Measurements from ENCODE around the gene TRIP13. TPM values are rescaled to one million over a fixed set of nuclear protein-coding genes. Genes with fewer than 3 reads are reported as not detected.
A peak's percentile ranks its signal among the peaks of the same experiment; 100 is the strongest.

Gene TRIP13
- total RNA-seq, 1 experiment from 2014 or later, result 42.6 TPM

GRCh38 chr5:958701-959571 lies 66.3 kb downstream of the TRIP13 start:
- Mint-ChIP-seq H3K27me3 (ENCODE audit: low read depth) (peaks cover 4% of the 10 kb centered on the region), H3K4me3 (no peak overlapping the region), H3K9me3 (no peaks in the 10 kb centered on the region), H3K27ac (no peak overlapping the region), H3K36me3 (ENCODE audit: insufficient read depth in 1 of 3, low read depth in 3 of 3) (no peaks in the 10 kb centered on the region), H3K4me1 (0 out of 4 replicates have a peak, but pooled peaks cover 0 to 2% of the 10 kb centered on the region in 2 experiments)
- Histone ChIP-seq H3K14ac (ENCODE audit: insufficient read depth, low read length) (no peak overlapping the region), H4K5ac (ENCODE audit: insufficient read length, low read depth, low read length) (no peak overlapping the region), H3K4me1 (ENCODE audit: insufficient read depth, low read length) (no peaks in the 10 kb centered on the region), H3K4me2 (ENCODE audit: insufficient read depth, insufficient read length, low read length) (no peak overlapping the region), H2BK12ac (ENCODE audit: insufficient read length, low read depth, low read length) (no peak overlapping the region), H3K27ac (ENCODE audit: insufficient read length, low read depth, low read length) (no peak overlapping the region), H3K23ac (ENCODE audit: insufficient read length, low read depth, low read length) (no peak overlapping the region), H3T11ph (ENCODE audit: low read length) (no peak overlapping the region), H2AFZ (ENCODE audit: low read length) (no peak overlapping the region), H2BK20ac (ENCODE audit: low read depth, low read length, poor library complexity, severe bottlenecking) (no peak overlapping the region), H2BK5ac (ENCODE audit: insufficient read length, low read length) (no peak overlapping the region), H3K79me1 (ENCODE audit: insufficient read depth, low read depth, low read length, poor library complexity, severe bottlenecking) (no peaks in the 10 kb centered on the region), H3K18ac (ENCODE audit: insufficient read length, low read depth, low read length) (no peak overlapping the region), H3K23me2 (ENCODE audit: insufficient read length, low read depth, low read length, poor library complexity, severe bottlenecking) (no peaks in the 10 kb centered on the region), H2AK5ac (ENCODE audit: insufficient read length, low read length) (no peak overlapping the region), H3K56ac (ENCODE audit: insufficient read length, low read depth, low read length) (no peak overlapping the region), H4K20me1 (ENCODE audit: control insufficient read depth, insufficient read depth, insufficient read length) (no peaks in the 10 kb centered on the region), H3K27me3 (ENCODE audit: insufficient read depth, low read length) (no peaks in the 10 kb centered on the region), H4K8ac (replicated peaks; ENCODE audit: insufficient read length, low read depth, low read length) (no peak overlapping the region), H3K9me3 (ENCODE audit: control insufficient read depth, low read depth, low read length) (no peaks in the 10 kb centered on the region), H3K9ac (ENCODE audit: extremely low read depth, insufficient read length, low read length) (no peak overlapping the region), H2BK15ac (ENCODE audit: low read depth, low read length) (no peak overlapping the region), H4K91ac (ENCODE audit: insufficient read length, low read depth, low read length) (no peak overlapping the region), H3K4ac (ENCODE audit: low read depth, low read length) (no peak overlapping the region), H3K79me2 (ENCODE audit: insufficient read depth, low read length) (no peaks in the 10 kb centered on the region), H2BK120ac (ENCODE audit: low read depth, low read length, poor library complexity, severe bottlenecking) (no peak overlapping the region)
- DNase-seq, result peak; percentile 32
- TF ChIP-seq CTCF (conservative IDR thresholded peaks at IDR 0.05), result no peak
- no CpG with 5 or more reads among the region's 48 CpGs for WGBS (ENCODE audit: extremely low coverage, insufficient read length, low lambda C conversion rate)

All from H9 (cell line).